ENCODE data around the gene DNAH9.

The DNAH9 gene

GRCh38 chr17:11610999-11611566 is 12.8 kb downstream of the DNAH9 start:
- DNase-seq (ENCODE audit: low read depth) = no peak

DNA sequence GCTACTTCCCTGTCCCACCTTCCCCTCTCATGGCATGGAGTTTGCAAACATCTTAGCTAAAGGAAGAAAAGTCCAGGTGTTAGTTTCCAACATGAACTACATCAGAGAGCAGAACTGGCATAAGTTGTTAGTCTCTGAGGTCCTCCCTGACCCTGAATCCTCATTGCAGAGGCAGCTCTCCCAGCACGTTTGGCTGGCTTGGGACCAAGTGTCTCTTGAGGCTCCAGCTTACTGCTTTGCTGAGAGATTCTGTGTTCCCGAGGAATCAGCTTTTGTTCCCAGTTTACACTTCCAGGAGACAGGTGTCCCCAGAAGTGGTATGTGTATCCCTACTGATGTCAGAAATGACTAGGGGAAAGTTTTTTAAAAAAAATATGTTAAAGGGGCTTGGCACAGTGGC is 14.7 kb downstream of the DNAH9 start:
- DNase-seq (ENCODE audit: low read depth) = no peak

- DNase-seq (ENCODE audit: low read depth) = no peak
Measured at GRCh38 chr17:11618861-11619566, 20.7 kb downstream of the DNAH9 start.

GRCh38 chr17:11622492-11622891 is 24.2 kb downstream of the DNAH9 start:
- DNase-seq (ENCODE audit: low read depth) = no peak

GRCh38 chr17:11624976-11625375 is 26.7 kb downstream of the DNAH9 start:
- DNase-seq (ENCODE audit: low read depth) = no peak

DNA sequence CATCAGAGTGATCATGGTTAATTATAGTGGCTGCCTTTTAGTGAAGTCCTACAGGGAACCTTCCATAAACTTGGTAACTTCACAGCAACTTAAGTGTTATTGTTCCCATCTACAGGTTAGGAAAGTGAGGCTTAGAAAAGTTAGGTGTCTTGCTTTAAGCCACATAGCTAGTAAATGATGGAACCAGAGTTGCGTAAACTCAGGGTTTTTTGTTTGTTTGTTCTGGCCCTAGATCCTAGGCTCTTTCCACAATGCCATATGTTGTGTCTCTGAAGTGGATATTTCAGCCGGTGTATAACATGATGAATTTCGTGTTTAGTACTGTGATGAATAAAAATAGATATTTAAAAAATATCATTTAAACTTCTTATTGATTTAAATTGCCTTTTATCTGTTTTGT is 27.6 kb downstream of the DNAH9 start:
- DNase-seq (ENCODE audit: low read depth) = no peak

- DNase-seq (ENCODE audit: low read depth) = no peak
Measured at GRCh38 chr17:11627301-11627940, 29.2 kb downstream of the DNAH9 start.

- DNase-seq (ENCODE audit: low read depth) = no peak
Measured at GRCh38 chr17:11628374-11628773, 30.1 kb downstream of the DNAH9 start.

- DNase-seq (ENCODE audit: low read depth) = no peak
Measured at GRCh38 chr17:11628831-11629230, 30.6 kb downstream of the DNAH9 start.

- DNase-seq (ENCODE audit: low read depth) = no peak
Measured at GRCh38 chr17:11636771-11637170, 38.5 kb downstream of the DNAH9 start.

GRCh38 chr17:11637796-11638195 is 39.5 kb downstream of the DNAH9 start:
- no peak for DNase-seq (ENCODE audit: low read depth)

DNA sequence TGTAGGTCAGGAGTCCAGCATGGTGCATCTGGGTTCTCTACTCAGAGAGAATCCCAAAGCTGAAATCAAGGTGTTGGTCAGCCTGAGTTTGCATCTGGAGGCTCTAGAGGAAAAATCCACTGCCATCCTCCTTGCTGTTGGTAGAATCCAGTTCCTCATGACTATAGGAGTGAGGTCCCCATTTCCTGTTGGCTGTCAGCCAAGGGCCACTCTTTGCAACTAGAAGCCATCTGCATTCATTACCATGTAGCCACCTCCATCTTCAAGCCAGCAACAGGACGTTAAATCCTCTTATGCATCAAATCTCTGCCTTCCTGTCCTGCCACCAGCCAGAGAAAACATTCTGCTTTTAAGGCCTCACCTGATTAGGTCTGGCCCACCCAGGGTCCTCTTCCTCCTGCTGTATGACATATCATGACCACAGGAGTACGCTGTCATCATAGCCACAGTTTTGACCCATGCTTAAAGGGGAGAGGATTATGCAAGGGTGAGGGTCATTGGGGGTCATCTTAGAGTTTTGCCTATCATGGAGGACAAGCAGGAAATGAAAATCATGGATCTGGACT is 40.5 kb downstream of the DNAH9 start:
- no peak for DNase-seq (ENCODE audit: low read depth)

- DNase-seq (ENCODE audit: low read depth) = no peak
Measured at GRCh38 chr17:11639736-11640462, 41.6 kb downstream of the DNAH9 start.

DNA sequence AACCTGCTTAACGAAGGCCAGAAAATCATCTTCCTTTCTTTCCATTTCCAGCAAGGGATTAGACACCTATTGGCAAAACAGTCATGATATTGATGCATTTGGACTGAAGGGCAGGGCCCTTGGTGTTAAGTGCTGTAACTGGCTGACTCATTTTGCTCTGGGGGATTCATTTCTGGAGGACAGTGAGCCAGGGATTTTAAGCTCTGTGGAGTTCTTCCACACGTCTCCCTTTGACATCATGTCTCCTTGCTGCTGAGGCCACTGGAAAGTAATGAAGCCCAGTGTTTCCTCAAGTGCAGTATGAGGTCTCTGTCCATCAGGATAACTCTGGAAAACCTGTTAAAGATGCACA is 42.2 kb downstream of the DNAH9 start:
- no peak for DNase-seq (ENCODE audit: low read depth)

- DNase-seq (ENCODE audit: low read depth) = no peak
Measured at GRCh38 chr17:11641521-11642275, 43.4 kb downstream of the DNAH9 start.

- DNase-seq (ENCODE audit: low read depth) = no peak
Measured at GRCh38 chr17:11642655-11643054, 44.4 kb downstream of the DNAH9 start.

DNA sequence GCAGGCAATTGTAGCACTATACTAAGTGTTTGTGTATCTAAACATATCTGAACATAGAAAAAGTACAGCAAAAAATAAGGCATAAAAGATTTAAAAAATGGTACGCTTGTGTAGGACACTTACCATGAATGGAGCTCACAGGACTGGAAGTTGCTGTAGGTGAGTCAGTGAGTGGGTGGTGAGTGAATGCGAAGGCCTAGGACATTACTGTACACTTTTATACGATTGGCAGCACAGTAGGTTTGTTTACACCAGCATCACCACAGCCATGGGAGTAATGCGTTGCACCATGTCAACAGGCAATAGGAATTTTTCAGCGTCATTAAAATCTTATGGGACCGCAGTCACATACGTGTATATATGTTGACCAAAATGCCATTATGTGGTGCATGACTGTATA is 45.6 kb downstream of the DNAH9 start:
- DNase-seq (ENCODE audit: low read depth) = no peak

DNA sequence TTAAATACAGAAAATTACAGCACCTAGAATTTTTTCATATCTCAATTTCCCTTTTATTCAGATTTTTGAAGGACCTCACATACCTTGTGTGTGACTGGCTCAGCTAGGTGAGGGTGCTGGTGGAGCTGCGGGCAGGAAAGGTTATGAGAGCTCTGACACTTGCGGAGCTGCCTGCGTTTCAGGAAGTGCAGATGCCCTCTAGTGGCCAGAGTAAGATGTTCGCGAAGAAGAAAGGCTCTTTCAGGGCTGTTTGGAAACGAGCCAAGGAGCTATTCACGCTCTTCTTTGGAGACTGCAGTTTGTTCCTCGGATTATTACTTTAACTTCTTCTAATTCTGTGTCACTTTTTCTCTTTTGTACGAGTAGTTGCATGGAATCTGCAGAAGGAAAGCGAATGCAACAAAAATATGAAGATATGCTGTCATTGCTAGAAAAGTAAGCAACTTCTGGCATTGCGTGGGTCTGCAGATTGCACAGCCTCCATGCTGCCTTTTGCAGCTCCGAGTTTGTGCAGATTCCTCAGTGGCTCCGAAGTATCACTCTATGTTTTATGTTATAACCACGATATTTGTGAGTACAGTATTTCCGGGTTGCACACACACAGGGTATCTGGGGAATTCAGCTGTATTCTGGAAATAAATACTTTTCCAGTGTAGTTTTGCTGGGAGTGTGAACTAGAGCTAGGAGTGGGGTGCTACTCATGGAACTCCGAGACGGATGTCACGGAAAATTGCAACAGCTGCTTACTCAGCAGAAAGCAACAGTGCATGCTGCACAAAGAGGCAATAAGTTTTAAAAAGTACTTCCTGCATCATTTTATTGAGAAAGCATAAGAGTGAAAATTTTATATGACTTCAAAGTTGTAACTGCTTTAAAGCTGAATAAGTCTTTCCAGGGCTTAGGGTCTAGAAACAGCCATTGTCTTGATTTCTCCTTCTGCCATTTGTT is 46.3 kb downstream of the DNAH9 start:
- peak; percentile 1 for DNase-seq (ENCODE audit: low read depth)

DNA sequence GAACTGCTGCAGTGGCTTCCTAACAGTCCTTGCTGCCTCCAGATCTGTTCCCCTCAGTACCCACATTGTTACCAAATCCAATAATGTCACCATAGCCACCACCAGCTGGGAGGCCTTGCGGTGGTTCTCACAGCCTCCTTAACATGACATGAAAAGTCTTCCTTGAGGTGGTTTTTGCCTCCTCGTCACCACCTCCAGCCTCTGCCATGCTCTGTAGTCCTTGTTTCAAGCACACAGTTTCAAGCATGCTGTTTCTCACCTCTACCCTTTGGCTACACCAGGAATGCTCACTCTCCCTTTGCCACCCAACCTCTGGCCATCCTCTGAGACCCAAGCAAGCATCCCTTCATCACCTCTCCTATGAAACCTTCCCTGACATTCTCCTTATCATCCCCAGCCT is 47.2 kb downstream of the DNAH9 start:
- DNase-seq (ENCODE audit: low read depth) = no peak

DNA sequence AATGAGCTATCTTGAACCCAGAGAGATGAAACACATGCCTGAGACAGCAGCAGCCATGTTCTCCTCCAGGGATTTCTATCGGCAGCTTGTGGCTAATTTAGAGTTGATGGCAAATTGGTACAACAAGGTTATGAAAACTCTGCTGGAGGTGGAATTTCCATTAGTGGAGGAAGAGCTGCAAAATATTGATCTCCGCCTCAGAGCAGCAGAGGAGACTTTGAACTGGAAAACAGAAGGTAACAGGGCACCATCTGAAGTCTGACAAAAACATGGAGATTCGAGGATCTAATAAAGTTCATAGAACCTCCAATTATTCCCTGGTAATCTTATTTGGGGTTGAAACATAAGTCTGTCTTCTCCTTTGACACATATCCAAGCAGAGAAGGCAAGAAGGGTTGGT is 52.8 kb downstream of the DNAH9 start:
- no peak for DNase-seq (ENCODE audit: low read depth)

DNA sequence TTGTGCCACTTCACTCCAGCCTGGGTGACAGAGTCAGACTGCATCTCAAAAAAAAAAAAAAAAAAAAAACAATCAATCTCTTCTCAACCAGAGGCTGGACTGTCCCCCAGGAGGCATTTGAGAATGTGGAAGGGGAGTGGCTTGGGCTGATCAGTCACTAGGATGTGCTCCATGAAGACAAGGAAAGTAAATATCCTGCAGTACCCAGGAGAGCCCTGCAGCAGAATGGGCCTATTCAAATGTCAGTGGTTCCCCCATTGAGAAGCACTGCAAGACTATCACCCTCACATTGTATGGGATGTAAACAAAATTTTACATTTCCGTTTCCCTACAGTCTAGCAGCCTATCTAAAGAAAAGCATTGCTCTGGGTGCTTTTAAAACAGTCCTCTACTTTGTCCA is 70.3 kb downstream of the DNAH9 start:
- DNase-seq (ENCODE audit: low read depth) = no peak

All from stimulated activated CD8-positive, alpha-beta memory T cell treated with anti-CD3 and anti-CD28 coated beads, Interleukin-7, amount 100 ng/mL, for 24 hours (primary cell).